GM12892 (cell line): ENCODE measurements around the gene TTC39B.

Source experiments
- POLR2A ChIP-seq: IDR thresholded peaks from 2 replicates; pipeline ENCODE4 v1.6.1; 2011; ENCODE audit warnings: low read depth, low read length, control low read depth
- POLR2AphosphoS5 ChIP-seq: IDR thresholded peaks from 2 replicates; pipeline ENCODE4 v1.6.1; 2011; ENCODE audit warnings: low read depth, low read length, control low read depth

- TF ChIP-seq POLR2A (no peak), POLR2AphosphoS5 (no peak)
Observed at GRCh38 chr9:15182101-15182551, 124.9 kb downstream of the TTC39B start.
